HG03432 (cell line): Measurements from ENCODE around the gene ECI1.

Experiments
- ATAC-seq: cut with Tn5 transposase; IDR thresholded peaks from one replicate; pipeline ENCODE4 v1.9.1; 2021; ENCODE audit warnings: mild to moderate bottlenecking, moderate library complexity; ENCODE audit not compliant: unreplicated experiment

Gene ECI1

GRCh38 chr16:2197765-2198164 lies 53.6 kb downstream of the ECI1 start:
- no peak for ATAC-seq

GRCh38 chr16:2196981-2197511 lies 54.3 kb downstream of the ECI1 start:
- ATAC-seq, result no peak

- no peak for ATAC-seq
Observed at GRCh38 chr16:2196162-2196980, 55.0 kb downstream of the ECI1 start, which contains the start of gene CASKIN1. Gene CASKIN1 (minus strand): TSS chr16:2196605. CDS start chr16:2196432, 173 bp downstream.

GRCh38 chr16:2195322-2196161 lies 55.8 kb downstream of the ECI1 start:
- no peak for ATAC-seq

- ATAC-seq, result no peak
Observed at GRCh38 chr16:2194852-2195321, 56.5 kb downstream of the ECI1 start.

- no peak for ATAC-seq
Observed at GRCh38 chr16:2194166-2194834, 57.1 kb downstream of the ECI1 start.

- no peak for ATAC-seq
Observed at GRCh38 chr16:2191446-2191706, 60.0 kb downstream of the ECI1 start.

GRCh38 chr16:2190659-2191445 lies 60.5 kb downstream of the ECI1 start:
- no peak for ATAC-seq

GRCh38 chr16:2190002-2190658 lies 61.3 kb downstream of the ECI1 start:
- no peak for ATAC-seq
